RPMI7951 (cell line): Measurements from ENCODE around the gene ZBTB20. TPM values are rescaled to one million over a fixed set of nuclear protein-coding genes. Genes with fewer than 3 reads are reported as not detected.
"Not testable (repeated sequence)": the region's sequence is repeated elsewhere in the genome, so short reads cannot be mapped to it uniquely, and the experiment has no call there.

Experiments used
- DNase-seq: peaks from one replicate; pipeline ENCODE4 v3.0.0-alpha.2; 2012; ENCODE audit warnings: low read depth
- total RNA-seq: library from RNA; depleted of rRNA; stranded (reverse); fragments of >200 nt; shearing (Covaris generic); gene quantifications from 2 replicates; pipeline ENCODE4 v1.2.3, GENCODE V29; 2014

Gene ZBTB20
- total RNA-seq, 1 experiment from 2014 or later: 9.0 TPM

GRCh38 chr3:115147329-115148141, 447 bp upstream of the ZBTB20 start:
- DNase-seq: peak; percentile 100

DNA sequence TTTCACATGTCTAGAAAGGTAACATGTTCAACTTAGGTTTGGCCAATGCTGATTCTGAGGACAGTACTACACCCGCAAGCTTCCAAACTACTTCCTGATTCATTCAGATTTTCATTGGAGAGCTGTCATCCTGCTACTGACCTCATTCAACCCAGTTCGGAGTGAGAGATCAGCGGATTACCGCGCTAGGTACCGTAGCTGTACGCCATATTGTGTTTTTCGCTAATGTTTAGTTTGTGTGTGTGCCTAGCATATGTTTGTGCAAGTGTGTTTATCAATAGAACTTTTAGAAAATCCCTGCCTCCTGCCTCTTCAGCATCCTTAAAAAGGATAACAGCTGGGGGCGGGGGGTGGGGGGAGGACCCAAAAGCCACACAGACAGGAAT, 1.1 kb downstream of the ZBTB20 start:
- peak; percentile 81 for DNase-seq

GRCh38 chr3:115141033-115141757, 5.9 kb downstream of the ZBTB20 start:
- no peak for DNase-seq

- no peak for DNase-seq
Observed at GRCh38 chr3:115139072-115139471, 8.0 kb downstream of the ZBTB20 start.

DNA sequence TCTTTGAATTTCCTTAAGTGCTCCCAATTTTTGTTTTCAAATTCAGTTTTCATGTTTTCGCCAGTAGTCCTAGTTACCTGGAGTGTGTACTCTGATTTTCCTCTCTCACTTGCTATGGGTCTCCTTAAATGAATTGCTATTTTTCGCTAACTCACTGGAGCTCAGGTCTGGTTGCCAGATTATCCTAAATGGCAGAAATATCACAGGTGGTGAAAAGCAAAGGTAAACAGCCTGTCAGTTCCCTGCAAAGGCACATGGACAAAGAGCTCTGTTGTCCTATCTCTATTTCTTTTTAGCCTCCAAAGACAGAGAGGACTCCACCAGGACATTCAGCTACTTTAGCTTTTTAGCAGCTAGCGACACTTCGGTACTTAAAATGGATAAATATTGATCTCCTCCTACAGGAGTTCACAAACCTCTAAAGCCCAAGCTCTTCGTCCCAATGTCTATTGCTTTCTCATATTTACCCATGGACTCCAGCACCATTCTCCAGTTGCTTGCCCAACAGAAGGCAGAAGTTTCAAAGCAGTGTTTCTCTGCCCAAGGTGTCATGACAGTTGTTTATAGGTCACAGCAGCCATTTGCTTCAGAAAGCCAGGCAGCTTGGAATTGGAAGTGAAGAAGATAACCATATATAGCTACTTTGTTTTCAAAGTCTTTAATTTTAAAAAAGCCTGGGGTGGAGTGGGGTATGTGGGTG, 12.3 kb downstream of the ZBTB20 start:
- DNase-seq: no peak

DNA sequence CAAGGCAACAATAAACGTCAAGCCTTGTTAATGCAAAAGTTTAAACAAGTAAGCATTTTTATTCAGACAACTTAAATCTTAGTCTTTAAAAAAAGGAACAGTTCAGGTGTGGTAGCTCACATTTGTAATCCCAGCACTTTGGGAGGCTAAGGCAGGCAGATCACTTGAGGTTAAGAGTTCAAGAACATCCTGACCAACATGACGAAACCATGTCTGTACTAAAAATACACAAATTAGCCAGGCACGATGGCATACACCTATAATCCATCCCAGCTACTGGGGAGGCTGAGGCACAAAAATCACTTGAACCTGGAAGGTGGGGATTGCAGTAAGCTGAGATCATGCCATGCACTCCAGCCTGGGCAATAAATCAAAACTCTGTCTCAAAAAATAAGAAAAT, 19.9 kb downstream of the ZBTB20 start:
- DNase-seq: no peak

GRCh38 chr3:115120597-115120996, 26.5 kb downstream of the ZBTB20 start:
- no peak for DNase-seq

GRCh38 chr3:115113367-115113766, 33.7 kb downstream of the ZBTB20 start:
- DNase-seq: no peak

- DNase-seq: peak; percentile 54
Observed at GRCh38 chr3:115111632-115112031, 35.5 kb downstream of the ZBTB20 start.

- DNase-seq: no peak
Observed at GRCh38 chr3:115110830-115111229, 36.3 kb downstream of the ZBTB20 start.

- not testable (repeated sequence) for DNase-seq
Observed at GRCh38 chr3:115110066-115110465, 37.0 kb downstream of the ZBTB20 start.

DNA sequence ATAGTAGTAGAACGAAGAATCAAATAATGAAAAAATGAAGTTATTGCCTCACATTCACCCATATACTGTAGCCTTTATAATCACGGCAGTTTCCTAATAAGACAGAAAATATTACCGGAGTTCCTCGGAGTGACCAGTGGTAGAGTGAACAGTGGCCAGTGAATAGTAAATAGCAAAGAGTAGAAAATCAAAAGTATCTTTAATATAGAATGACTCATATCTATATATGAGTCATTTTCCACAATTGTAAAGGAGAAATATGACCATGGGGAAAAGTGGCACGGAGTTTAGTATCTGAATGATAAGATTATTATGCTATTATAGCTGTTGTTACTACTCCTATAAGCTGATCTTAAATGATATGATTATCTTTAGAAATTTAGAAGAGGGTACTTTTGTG, 38.5 kb downstream of the ZBTB20 start:
- no peak for DNase-seq

DNA sequence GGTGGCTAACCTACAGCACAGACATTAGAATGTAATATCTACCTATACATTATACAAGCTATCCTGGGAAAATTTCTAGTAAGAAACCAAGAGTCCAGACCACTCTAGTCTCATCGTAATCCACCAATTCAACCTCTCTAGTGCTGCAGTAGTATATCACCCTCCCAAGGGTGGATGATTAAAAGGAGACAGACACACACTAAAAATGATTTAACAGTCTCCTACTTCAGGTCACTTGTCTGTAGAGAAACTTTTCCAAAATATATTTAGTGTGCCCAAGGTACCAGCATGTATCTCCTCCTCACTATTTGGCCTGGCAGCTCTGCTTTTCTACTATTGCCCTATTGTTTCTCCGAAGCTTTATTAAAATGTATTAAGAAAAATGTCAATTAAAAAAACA, 45.0 kb downstream of the ZBTB20 start:
- DNase-seq: no peak

- no peak for DNase-seq
Observed at GRCh38 chr3:115100806-115101205, 46.3 kb downstream of the ZBTB20 start.

- DNase-seq: peak; percentile 76
Observed at GRCh38 chr3:115099986-115100571, 47.0 kb downstream of the ZBTB20 start.

DNA sequence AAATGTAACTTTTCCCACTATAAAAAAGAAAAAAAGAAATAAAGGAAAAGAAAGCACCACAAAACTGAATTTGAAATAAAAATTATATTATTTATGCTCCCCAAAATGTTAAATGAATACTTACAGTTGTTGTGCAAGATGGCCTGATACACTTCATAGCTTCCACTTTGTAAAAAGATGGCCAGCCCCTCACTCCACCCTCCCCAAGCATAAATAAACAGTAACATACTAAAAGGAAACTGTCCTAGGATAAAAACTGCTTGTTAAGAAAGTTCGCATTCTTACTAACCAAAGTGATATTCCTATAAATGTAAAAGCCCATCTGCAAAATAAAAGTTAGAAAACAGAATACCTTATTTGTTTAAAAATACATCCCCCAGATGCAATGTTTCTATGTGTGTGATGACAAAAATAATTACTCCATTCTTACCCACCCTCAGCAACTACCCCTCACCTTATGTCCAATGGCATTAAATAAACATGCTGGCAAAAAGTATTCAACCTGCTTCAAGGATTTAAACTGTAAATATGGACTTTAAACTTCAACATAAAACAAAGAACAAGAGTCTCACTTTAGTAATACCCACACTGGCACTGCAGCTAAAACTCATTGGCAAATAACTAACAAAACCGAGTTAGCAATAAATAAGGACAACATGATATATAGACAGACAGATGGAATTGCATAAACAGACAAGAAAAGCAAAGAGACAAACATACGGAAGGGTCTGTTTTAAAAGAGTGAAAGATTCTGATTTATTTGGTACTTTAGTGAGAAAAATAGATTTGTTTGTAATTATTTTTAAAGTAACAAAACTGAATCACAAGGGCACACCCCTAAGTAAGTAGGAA, 47.7 kb downstream of the ZBTB20 start:
- no peak for DNase-seq

DNA sequence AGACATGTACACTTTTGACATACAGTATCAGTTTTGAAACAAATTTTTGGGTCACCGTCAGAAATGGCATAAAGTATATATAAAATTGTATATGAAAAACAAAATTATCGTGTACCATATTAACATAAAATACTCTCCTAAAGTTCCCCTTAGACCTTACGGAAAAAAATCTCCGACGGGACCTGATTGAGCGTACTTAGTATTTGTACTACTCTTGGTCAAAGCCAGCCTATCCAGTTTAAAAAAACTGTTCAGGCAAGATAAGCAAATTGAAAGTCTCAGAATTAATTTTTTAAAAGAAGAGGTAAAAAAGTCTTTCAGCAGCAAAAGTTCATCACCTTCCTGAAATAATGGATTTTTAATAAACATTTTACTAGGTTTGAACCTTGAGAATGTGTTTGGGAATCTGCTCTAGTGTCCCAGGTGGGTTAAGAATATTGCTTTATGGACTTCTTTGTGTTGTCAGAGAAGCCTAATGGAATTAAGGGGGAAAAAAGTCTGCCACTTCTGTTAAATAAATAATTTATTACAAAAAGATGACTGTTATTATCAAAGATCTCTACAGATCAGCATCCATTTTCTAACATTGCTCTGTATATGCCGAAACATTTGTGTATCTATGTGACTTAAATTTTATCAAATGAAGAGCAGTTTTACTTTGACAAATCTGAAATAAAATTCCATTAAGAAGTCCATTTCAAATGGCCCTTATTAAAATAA, 48.6 kb downstream of the ZBTB20 start:
- DNase-seq: no peak

- no peak for DNase-seq
Observed at GRCh38 chr3:115095236-115095635, 51.9 kb downstream of the ZBTB20 start.

DNA sequence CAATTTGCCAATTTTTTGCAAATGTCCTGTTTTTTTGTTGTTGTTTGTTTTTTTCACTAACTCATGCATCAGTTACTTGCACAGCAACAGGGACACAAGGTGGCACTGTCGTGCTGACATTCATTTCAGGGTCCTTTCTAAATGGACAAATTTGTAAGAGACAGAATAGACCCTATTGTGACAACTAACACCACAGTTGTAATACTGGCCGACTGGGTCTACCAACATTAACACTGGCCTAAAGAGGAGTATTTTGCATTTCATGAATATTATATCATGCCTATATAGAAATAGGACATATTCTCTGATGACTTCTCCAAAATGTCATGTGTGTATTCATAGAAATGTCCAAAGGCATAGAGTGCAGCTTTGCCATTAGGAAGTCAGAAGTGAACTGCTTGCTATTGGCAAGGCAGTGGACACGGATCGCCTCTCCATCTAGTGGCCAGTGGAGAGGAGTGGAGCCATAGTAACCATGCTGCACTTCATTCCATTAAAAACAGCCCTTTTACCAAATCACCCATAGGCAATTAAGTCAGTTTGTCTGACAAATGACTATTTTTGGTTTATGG, 54.8 kb downstream of the ZBTB20 start:
- peak; percentile 70 for DNase-seq

DNA sequence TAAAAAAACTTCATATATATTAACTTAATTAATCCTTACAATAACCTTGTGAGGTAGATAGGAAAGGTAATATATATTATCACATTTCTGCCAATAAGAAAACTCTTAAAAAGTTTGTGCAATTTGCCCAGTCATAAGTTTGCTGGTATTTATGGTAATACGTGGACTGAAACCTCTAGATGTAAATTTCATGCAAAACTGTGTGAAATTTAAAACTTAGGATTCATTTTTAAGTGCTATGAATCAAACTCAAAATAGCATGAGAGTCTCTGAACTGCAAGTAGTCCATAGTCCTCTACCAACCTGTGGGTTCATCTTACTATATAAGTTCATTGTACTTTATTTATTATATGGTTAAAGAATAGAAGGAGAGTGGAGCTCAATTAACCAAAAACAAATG, 56.4 kb downstream of the ZBTB20 start:
- no peak for DNase-seq
